Mucosa of rectum (tissue), 2 donors: Measurements from ENCODE around the gene FAM3C.

Source experiments
- H3K27ac ChIP-seq, 2 donors: one replicate each; pipeline ENCODE4 v1.7.0; 2013; ENCODE audit warnings: inconsistent platforms in 2 of 2, low read depth in 2 of 2, low read length in 2 of 2
- H3K27me3 ChIP-seq, 2 donors: one replicate each; pipeline ENCODE4 v1.7.0; 2013; ENCODE audit warnings: low read length in 2 of 2; ENCODE audit not compliant: control insufficient read depth in 2 of 2, insufficient read depth in 2 of 2
- H3K36me3 ChIP-seq, 2 donors: one replicate each; pipeline ENCODE4 v1.7.0; 2013; ENCODE audit warnings: low read length in 2 of 2; ENCODE audit not compliant: control insufficient read depth in 2 of 2, insufficient read depth in 2 of 2
- H3K4me1 ChIP-seq, 2 donors: one replicate each; pipeline ENCODE4 v1.7.0; 2013; ENCODE audit warnings: low read length in 2 of 2, mild to moderate bottlenecking in 1 of 2; ENCODE audit not compliant: control insufficient read depth in 2 of 2, insufficient read depth in 2 of 2
- H3K4me3 ChIP-seq, 2 donors: one replicate each; pipeline ENCODE4 v1.7.0; 2013; ENCODE audit warnings: low read length in 2 of 2
- H3K9ac ChIP-seq, 2 donors: one replicate each; pipeline ENCODE4 v1.7.0; 2013; ENCODE audit warnings: low read length in 2 of 2, low read depth in 1 of 2, mild to moderate bottlenecking in 1 of 2
- H3K9me3 ChIP-seq, 2 donors: one replicate each; pipeline ENCODE4 v1.7.0; 2013; ENCODE audit warnings: low read length in 2 of 2; ENCODE audit not compliant: control insufficient read depth in 2 of 2
- donor health status: healthy.
- donor health status: Normal muscosa, but diverticular disease.

Gene FAM3C

DNA sequence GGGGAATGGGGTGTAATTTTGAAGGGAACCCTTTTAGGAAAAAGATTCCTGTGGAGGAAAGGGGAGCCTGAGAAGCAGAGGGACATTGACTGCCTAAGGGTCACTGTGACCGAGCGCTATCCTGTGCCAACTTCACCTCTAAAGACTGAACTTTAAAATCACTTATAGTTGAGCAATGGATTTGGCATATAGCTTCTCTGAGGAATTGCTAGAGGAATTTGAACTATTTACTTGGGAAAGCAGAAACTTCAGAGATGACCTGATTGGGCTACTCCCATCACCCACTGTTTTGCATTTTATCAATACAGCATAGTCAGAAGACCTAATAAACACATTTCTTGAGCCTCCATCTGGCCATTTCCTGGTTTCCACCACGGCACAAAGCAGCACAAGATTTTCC is 91.0 kb downstream of the FAM3C start:
- Histone ChIP-seq H3K4me3 (no peak overlapping the region), H3K27ac (no peak overlapping the region), H3K9ac (no peak overlapping the region), H3K27me3 (no peaks in the 10 kb centered on the region), H3K9me3 (no peaks in the 10 kb centered on the region), H3K4me1 (no peaks in the 10 kb centered on the region), H3K36me3 (no peaks in the 10 kb centered on the region)

GRCh38 chr7:121304102-121304658 is 91.9 kb downstream of the FAM3C start:
- Histone ChIP-seq H3K36me3 (no peaks in the 10 kb centered on the region), H3K4me3 (no peak overlapping the region), H3K9me3 (no peaks in the 10 kb centered on the region), H3K9ac (no peak overlapping the region), H3K4me1 (no peaks in the 10 kb centered on the region), H3K27ac (no peak overlapping the region), H3K27me3 (no peaks in the 10 kb centered on the region)

DNA sequence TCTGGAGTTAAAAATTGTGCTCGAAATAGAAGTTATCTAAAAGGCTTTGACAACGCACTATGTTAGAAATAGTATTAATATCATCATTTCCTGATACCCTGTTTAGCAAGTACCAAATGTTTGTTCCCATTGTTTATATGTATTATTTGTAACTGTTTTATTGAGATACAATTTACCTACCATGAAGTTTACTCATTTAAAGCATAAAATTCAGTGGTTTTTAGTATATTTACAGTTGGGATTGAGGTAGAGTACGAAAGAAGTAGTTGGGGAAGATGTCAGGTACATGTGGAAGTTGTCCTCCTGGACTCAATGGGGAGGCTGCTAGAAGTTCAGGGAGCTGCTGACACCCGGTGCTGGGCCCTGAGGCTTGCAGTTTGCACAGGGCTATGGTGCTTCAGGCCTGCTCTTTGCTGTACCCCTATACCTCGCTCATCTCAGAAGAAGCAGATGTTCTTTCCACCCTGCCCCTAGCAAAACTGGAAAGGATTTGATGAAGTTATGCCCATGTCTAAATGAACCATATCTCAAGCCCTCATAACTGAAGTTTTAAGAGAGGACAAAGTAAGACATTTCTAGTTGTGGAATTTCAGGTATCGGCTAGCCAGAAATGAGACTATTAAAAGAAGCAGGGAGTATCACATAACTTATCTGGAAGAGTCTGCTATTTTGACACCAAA is 92.5 kb downstream of the FAM3C start:
- Histone ChIP-seq H3K9ac (no peak overlapping the region), H3K27ac (no peak overlapping the region), H3K9me3 (no peaks in the 10 kb centered on the region), H3K36me3 (no peaks in the 10 kb centered on the region), H3K4me3 (no peak overlapping the region), H3K4me1 (no peaks in the 10 kb centered on the region), H3K27me3 (no peaks in the 10 kb centered on the region)

DNA sequence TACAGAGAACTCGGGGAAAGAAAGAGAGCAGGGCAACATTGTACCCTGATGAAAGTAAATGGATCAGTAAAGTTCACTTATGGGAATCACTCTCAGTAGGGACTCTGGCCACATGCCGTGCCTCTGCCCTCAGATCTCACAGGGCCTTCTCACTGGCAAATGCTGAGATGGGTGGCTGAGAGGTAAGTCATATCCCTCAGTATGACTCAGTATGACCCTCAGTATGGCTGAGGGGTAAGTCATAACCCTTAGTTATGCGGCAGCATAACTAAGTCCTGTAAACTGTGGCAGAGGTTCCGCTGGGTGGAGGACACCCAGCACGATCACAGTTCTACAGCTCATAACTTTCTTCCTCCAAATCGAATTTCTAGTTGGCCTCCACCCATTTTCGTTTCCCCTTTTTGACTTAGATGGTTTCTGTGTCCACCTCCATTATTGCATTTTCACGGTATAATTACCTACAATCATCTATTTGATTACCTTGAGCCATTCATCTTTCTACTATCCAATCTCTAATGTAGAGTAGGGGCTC is 93.8 kb downstream of the FAM3C start:
- H3K36me3 ChIP-seq, result no peaks in the 10 kb centered on the region
- no peak overlapping the region for H3K27ac ChIP-seq
- no peaks in the 10 kb centered on the region for H3K9me3 ChIP-seq

GRCh38 chr7:121301446-121302213 is 94.5 kb downstream of the FAM3C start:
- H3K36me3 ChIP-seq, result no peaks in the 10 kb centered on the region
- no peaks in the 10 kb centered on the region for H3K4me1 ChIP-seq
- H3K27ac ChIP-seq, result no peak overlapping the region
- no peaks in the 10 kb centered on the region for H3K27me3 ChIP-seq
- no peak overlapping the region for H3K4me3 ChIP-seq
- no peak overlapping the region for H3K9ac ChIP-seq
- no peaks in the 10 kb centered on the region for H3K9me3 ChIP-seq

More for the DNA sequence above, 93.8 kb downstream of the FAM3C start:
- Histone ChIP-seq H3K4me1 (no peaks in the 10 kb centered on the region), H3K27me3 (no peaks in the 10 kb centered on the region), H3K9ac (no peak overlapping the region), H3K4me3 (no peak overlapping the region)

DNA sequence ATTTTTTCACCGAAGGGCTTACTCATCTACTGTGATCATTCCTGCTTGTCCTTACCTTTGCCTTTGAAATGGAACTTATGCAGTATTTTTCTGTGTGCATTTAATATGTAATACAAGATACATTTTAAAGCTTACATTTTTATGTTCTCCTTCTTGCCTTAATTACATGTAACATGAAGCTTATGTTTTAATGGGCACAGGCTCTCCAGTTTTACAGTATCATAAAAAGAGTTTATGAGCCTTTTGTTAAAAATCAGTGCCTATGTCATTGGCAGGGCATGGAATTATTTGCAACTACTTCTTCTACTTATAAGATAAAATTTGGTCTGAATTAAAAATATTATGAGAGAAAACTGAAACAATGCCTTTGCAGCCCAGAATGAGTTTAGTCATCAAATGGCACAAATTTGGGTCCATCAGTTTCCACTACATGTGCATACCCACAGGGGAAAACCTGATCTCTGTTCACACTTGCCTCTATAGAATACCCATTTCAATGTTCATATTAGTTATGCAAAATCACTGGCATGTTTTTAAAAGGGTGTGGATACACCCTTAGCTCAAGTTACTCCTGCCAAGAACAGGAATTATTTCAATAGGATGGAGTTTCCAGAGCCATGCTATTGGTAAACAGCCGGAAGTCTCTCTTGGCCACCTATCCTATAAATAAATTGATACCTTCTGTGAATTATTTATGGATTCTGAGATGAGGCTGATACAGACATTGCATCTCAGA is 95.3 kb downstream of the FAM3C start:
- Histone ChIP-seq H3K27me3 (no peaks in the 10 kb centered on the region), H3K4me1 (no peaks in the 10 kb centered on the region), H3K36me3 (no peaks in the 10 kb centered on the region), H3K27ac (no peak overlapping the region), H3K4me3 (no peak overlapping the region), H3K9me3 (no peaks in the 10 kb centered on the region), H3K9ac (no peak overlapping the region)
